Dermis microvascular lymphatic vessel endothelial cell (primary cell): Measurements from ENCODE around the gene SPTBN1. TPM values are rescaled to one million over a fixed set of nuclear protein-coding genes. Genes with fewer than 3 reads are reported as not detected.
"Not testable (repeated sequence)": the region's sequence is repeated elsewhere in the genome, so short reads cannot be mapped to it uniquely, and the experiment has no call there.

Source experiments
- DNase-seq, 2 donors: peaks; one replicate each; pipeline versions ENCODE4 v3.0.0 to v3.0.0-alpha.2; 2010; ENCODE audit warnings: low read depth in 2 of 2
- total RNA-seq: library from RNA; depleted of rRNA; stranded (reverse); fragments of >200 nt; gene quantifications from 2 replicates; pipeline ENCODE4 v1.2.1, GENCODE V29; 2014

SPTBN1 gene
- total RNA-seq, 1 donor from 2014 or later, result 450 TPM

DNA sequence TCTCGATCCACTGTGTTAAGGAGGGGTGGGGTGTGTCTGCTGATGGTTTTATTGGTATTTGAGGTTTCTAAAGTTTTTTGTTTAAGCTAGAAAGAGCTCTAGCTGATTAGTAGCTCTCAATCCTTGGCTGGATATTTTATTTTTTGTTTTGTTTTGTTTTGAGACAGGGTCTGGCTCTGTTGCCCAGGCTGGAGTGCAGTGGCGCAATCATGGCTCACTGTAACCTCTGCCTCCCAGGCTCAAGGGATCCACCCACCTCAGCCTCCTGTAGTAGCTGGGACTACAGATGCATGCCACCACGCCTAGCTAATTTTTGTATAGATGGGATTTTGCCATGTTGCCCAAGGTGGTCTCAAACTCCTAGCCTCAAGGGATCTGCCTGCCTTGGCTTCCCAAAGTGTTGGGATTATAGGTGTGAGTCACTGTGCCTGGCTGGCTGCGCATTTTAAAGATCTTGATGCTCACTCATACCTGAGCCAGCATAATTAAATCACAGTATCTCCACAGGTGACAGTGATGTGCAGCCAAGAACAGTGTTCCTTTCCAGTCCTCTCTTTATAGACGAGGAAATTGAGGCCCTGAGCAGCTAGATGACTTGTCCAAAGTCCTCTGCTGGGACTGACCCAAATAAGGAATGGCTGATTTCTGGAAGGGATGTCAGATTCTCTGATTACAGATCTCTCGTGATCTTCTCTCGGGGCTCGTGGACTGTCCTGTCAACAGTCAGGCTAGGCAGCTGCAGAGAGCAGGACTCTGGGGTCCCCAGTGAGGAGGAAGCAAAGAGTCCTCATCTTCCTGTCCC lies 44.5 kb downstream of the SPTBN1 start:
- no peak for DNase-seq

DNA sequence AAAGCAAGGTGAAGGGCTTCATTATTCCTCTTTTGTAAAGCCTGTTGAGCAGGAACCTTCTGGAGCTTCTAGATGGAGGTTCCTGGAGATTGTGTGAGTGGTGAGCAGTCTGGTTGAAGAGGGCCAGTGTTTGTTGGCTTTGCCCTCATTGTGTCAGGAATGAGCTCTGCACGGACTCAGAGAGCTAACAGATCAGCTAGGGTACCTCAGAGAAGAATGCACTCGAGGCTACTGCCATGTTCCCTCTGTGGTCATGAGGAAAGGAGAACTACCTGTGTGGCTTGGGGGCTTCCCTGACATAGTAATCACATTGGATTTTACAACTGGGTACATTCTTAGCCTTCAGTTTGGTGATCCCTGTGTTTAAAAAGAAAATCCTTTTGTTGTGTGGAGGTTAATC lies 46.6 kb downstream of the SPTBN1 start:
- DNase-seq, result no peak

DNA sequence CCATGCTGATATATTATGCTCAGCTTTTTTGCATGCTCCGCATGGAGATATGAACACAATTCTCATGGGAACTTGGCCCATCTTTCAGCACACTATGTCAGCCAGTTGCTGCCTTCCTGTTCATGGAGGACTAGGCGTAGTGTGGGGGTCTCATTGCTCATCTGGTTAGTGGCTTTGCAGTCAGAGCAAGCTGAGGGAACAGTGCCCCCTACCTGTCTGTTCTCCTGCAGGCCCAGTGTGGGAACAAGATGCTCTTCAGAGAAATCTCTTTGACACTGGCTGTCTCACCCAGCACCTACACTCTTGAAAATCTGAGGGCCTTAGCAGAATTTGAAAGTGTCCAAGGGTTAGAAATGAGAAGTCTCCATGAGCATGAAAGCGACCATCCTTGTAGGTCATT lies 47.1 kb downstream of the SPTBN1 start:
- DNase-seq, result peak; percentile 78 to 83

DNA sequence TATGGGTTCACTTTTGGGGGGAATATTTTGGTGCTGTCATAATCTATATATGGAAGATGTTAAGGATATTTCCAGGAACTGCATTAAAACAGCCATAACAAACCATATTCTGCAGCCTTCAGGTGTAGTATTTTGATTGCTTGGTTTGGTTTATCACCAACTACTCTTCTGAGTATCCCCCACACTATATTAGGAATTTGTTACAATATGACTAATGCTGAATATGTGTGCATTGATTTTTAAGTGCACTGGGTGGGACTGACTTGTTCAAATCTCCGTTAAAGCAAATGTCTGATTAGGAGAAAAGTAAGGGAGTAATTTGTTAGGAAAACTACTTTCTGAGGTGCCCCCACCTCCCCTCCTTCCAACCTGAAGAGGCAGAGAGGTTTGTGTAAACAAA lies 47.7 kb downstream of the SPTBN1 start:
- no peak for DNase-seq

DNA sequence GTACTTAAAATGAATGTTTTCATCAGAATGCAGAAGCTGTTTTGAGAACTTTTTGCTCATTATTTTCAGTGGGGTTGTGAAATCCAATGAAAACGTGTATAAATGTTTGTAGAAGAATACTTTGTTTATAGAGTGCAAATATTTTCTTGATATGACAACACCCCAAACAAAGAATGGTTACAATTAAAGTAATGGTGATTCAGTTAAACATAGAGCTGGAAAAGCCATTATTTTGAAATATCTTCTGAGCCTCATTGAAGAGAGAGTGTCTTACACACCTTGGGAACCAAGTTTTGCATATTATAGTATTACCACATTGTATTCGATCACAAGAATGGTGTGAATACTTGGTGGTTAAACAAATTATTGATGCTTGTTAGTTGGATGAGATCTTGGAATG lies 48.7 kb downstream of the SPTBN1 start:
- no peak for DNase-seq

DNA sequence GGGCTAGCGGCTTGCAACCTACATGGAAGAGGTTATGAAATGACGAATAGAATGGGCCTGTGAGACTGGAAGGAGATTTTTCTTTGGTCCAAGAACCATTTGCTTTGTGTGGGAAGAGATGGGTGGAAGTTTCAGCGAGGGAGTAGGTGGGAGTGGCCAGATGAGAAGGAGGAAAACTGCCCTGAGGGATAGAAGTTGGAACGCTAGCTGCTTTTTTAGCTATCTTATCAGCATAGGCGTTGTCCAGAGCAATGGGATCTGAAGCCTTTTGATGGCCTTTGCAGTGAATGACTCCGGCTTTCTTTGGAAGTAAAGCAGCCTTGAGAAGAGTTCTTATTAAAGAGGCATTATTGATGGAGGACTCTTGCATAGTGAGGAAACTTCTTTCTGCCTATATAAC lies 52.4 kb downstream of the SPTBN1 start:
- DNase-seq, result no peak

DNA sequence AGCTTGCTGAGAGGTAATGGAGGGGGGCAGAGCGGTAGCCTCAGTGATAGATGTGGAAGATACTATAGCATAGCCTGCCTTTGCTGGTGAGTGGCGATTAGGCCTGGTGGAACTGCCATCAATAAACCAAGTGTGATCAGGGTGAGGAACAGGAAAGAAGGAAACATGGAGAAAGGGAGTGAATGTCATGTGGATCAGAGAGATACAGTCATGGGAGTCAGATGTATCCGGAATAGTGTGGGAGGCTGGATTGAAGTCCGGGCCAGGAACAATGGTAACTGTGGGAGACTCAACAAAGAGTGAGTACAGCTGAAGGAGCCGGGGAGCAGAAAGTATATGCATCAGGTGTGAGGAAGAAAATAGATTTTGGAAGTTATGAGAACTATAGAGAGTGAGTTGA lies 52.9 kb downstream of the SPTBN1 start:
- peak; percentile 36 to 68 for DNase-seq

DNA sequence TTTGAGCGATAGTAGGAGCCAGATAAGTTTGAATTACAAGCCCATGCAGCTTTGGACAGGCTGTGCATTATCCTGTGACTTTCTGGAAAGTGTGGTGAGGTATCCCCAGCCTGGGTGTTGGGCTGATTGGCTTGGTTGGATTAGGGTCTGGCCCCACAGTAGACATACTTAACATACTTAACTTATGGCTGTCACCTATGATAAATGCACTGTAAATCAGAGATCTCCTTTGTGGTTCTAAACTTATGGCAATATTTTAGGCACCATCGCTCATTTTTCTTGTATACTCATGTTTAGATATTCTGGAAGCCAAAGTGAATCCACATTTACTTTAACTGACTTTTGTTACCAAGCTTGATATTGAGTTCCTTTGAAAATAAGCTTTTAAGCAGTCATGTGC lies 54.8 kb downstream of the SPTBN1 start:
- no peak for DNase-seq

DNA sequence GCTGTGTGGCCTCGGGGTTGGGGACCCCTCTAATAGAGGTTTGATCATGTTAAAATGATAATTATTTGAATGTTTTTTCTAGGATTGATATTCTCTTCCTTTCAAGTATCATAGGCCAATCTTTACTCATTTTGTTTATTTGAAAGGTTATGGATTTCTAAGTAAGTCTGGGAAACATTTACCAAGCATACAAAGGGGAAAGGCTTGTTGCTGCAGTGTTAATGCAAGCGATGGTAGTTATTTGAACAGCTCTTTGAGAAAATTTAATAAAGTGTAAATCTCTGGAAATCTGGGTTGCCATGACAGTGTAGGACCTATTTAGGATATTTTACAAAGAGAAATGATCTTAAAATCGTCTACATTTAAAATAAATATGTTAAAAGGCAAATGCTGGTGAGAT lies 56.1 kb downstream of the SPTBN1 start:
- no peak for DNase-seq

DNA sequence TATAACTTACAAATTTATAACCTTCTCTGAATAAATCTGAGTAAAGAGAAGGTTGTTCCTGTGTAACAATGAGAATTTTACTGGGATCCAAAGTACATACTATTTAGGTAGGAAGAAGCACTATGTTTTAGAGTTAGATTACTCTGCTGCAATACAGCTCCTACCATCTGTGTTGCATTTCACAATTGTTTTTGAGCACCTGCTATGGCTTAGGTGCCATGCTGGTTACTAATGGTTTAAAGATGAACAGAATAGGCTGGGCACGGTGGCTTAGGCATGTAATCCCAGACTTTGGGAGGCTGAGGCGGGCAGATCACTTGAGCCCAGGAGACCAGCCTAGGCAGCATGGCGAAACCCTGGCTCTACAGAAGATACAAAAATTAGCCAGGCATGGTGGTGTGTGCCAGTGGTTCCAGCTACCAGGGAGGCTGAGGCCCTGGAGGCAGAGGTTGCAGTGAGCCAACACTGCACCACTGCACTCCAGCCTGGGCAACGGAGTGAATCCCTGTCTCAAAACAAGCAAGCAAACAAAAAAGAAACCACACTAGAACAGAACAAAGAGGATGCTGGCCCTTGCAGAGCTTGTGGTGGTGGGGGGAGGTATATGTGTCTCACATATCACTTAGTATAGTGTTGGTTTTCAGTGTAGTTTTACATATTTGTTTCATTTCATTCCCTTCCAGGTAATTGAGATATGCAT lies 56.7 kb downstream of the SPTBN1 start:
- no peak for DNase-seq

DNA sequence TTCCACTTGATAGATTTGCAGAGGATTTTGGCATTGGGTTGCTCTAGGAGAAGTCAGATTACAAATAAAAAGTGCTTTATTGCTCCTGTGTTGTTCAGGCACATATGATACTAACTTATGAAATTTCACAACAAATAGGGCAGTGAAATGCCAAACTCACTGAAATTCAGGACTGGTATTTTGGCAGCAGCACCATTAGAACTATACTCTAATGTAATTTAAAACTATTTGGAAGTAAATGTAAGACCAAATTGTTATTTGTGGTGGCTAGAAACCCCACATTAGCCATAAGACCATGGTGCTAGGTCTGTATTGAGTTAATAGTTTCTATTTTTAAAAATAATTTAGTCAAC lies 57.2 kb downstream of the SPTBN1 start:
- no peak for DNase-seq

DNA sequence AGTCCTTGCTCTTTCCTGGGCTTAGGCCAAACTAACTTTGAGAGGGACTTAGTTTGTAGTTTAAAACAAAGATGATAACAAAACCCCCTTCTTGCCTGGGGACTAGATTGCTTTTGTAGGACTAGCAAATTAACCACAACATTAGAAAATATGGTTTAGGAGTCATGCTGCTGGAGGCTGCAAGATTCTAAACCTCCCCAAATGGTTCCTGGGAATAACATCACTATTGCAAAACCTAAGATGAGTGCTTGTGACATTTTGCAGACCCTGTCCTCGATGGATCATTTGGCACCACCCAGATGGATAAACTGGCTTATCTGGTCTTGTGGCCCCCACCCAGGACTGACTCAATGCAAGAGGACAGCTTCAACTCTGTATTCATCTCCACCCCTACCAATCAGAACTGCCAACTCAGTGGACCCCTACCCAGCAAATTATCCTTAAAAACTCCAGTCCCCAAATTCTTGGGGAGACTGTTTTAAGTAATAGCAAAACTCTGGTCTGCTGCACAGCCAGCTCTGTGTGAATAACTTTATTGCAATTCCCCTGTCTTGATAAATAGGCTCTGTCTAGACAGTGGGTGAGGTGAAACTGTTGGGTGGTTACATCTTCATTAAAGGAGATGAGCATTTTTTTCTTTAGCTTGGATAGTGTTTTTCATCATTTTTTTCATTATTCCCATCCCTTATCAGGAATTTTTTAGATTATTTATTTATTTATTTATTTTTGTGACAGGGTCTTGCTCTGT lies 58.9 kb downstream of the SPTBN1 start:
- no peak for DNase-seq

DNA sequence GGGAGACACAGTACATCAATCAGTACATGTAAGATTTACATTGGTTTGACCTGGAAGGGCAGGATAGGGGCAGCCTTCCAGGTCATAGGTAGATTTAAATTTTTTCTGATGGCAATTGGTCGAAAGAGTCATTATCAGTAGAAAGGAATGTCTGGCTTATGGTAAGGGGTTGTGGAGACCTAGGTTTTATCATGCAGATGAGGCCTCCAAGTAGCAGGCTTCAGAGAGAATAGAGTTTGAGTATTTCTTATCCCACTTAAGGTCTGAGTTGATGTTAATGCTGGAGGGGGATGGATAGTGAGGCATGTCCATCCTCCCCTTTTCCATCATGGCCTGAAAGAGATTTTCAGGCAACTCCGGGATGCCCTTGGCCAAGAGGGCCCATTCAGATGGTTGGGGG lies 60.7 kb downstream of the SPTBN1 start:
- no peak for DNase-seq

DNA sequence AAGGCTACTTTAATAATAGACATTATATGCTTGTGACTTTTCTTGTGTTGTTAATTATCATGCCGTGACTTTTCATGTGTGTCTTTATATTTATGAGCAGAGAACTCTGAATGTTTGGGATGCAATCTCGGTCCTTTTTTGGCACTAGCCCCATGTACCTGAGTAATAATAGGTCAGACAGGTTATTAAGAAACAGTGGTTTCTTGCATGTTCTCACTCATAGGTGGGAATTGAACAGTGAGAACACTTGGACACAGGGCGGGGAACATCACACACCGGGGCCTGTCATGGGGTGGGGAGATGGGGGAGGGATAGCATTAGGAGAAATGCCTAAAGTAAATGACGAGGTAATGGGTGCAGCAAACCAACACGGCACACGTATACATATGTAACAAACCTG lies 61.9 kb downstream of the SPTBN1 start:
- not testable (repeated sequence) for DNase-seq

DNA sequence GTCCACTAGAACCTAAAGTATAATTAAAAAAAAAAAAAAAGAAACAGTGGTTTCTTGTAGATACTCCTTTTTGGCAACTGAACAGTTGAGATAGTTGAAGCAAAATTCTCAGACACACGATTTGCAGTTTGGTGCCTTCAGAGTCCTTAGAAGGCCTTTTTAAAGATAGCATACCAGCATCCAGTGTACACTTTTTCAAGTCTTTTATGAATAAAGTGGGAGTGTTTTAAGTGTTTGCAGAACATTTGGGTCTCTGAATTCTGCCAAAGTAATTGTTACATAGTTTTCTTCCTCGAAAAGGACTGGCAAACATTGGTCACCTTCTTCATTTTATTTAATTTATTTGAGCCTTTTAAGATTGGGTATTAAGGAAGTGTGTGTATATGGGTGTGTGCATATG lies 62.3 kb downstream of the SPTBN1 start:
- no peak for DNase-seq

DNA sequence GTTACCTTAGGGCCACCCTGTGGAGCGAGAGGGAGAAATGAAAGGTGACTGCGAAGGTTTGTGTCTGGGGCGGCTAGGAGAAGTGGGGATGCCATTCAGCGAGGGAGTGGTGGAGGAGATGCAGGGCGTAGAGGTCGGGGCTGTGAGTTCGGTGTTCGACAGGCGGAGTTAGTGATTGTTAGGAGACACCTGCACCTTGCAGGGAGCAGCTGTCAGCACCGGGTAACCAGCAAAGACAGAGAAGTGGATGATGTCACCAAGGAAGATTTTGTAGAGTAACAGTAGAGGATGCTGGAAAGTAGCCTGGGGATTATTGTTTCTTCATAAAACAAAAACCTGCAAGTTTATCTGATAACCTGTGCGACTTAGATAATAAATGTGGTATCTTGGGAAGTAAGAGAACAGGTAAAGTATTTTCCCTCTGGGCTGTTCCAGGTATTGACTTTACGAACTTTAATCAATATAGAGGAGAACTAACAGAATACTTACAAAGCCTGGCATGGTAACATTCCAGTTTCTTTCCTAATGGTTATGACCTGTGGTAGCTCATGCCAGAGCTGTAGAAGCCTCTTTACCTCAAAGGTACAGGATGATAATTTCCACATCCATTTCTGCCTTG lies 63.8 kb downstream of the SPTBN1 start:
- DNase-seq, result no peak

DNA sequence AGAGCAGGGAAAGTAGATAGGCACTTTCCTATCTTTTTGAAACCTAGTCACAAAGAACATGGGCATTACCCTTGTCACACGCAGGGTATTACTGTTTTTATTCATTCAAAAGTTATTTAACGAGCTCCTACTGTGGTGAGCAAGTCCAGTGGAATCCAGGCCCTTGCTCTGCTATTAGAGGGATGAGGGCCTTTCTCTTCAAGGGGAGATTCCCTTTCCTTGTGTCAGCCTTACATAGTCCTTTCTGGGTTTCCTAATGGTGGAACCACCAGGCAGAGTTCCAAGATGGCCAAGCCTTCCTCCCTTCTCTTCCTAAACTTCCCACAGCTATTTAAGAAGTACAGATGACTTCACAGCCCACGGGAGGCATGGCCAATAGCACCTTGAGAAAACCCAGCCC lies 64.6 kb downstream of the SPTBN1 start:
- no peak for DNase-seq

DNA sequence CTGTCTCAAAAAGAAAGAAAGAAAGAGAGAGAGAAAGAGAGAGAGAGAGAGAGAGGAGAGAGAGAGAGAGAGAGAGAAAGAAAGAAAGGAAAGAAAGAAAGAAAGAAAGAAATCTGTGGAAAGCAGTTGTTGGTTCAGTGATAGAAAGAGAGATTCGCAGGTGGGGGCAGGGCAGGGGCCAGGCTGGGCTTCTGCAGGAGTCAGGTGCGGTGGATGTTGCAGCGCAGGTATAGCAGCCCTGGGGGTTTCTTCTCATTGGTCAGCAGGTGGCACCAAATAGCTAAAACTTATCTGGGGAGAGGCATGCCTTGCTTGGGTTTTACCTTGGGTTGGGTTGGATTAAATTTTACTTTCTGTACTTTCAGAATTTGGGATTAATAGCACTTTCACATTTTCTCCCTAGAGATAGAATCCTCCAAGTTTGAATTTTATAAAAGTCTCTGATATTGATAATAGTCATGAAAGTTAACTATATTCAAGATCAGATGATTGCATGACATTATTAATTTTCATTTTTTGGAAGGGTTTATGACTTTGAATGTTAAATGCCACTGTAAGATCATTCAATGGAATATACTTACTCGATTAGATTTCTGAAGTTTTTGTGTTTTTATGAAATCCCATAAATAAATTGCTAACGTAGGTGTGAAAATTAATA lies 66.6 kb downstream of the SPTBN1 start:
- DNase-seq, result peak in 1 of 2 donors; percentile 64

DNA sequence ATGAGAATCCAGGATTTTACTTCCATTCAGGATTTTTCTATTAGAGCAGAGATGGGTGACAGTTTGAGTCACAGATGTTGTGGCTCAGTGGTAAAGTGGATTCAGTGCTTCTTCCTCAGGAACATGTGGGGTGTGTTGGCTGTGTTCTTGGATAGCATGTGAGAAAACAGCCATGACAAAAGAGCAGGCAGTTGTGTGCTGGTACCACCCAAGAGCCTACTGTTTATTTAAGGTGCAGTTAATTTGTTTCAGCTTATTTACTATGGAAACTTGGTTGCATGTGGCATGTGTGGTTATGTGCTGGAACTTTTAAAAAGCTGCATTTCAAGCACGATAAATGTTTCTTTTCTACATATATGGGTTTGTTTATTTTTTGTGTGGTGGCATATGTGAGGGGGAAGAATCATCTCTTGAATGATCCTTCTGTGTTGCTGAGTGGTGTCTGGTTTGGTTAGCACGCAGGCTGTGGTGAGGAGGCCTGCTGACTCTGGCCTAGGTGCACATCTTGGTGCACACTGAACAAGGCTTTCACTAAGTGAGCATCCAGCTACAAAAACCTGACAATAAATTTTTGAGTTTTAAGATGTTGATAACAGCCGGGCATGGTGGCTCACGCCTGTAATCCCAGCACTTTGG lies 67.3 kb downstream of the SPTBN1 start:
- DNase-seq, result no peak

DNA sequence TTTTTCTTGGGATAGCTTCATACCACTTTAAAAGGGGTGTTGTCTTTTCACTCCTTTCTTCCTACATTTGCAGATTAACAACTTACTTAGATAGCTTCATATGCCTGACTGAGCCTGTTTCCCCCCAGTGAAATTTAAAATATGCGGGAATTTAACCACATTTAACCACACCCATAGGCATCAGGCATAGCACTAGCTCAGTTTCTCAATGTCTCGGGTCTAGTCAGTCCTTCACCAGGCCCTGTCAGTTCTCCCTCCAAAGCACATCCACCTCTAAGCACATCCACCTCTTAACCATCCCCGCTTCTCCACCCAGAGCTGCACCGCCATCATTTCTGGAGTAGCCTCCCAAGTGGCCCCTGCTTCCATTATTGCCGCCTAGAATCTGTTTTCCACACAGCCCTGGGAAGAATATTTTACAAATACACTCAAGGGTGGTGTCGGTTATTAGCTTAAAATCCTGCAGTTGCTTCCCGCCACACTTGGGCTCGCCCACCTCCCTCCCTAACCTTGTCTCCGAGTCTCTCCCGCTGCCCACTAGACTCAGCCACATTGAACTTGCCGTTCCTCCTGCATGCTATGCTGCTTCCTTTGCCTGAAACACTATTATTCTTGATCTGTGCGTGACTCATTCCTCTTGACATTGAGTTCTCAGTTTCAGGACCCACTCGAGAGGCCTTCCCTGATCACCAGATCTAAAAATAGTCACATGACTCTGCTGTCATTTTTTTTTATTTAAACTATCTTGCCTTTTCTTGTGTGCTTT lies 68.3 kb downstream of the SPTBN1 start:
- DNase-seq, result peak in 1 of 2 donors; percentile 69
